GM23338 (cell line): Measurements from ENCODE around the gene TLE2. TPM values are rescaled to one million over a fixed set of nuclear protein-coding genes. Genes with fewer than 3 reads are reported as not detected.

Experiments
- JUNB ChIP-seq: IDR thresholded peaks from one replicate; pipeline ENCODE4 v1.6.1; 2016; ENCODE audit warnings: antibody characterized with exemption; ENCODE audit not compliant: unreplicated experiment
- polyA plus RNA-seq: library from polyadenylated mRNA; unstranded; fragments of >200 nt; fragmentation: Nextera tagmentation; extraction: Ambion mirVana; gene quantifications from 2 replicates; pipeline ENCODE4 v1.2.1, GENCODE V29; 2016
- total RNA-seq: library from RNA; depleted of rRNA; stranded (reverse); fragments of >200 nt; shearing (Covaris generic); gene quantifications from 2 replicates; pipeline ENCODE4 v1.2.3, GENCODE V29; 2014; rRNA removed
- TF ChIP-seq, protein P1 (sequence below): fragments of 250-450 bp; sonication (Bioruptor Pico); IDR thresholded peaks from 2 replicates; pipeline ENCODE4 v1.5.0; 2020; ENCODE audit warnings: mild to moderate bottlenecking, moderate library complexity
- TF ChIP-seq, protein P2 (sequence below), 2 experiments: fragments of 200-600 bp in 1 of 2; sonication (generic) in 1 of 2; conservative IDR thresholded peaks; 2 replicates each; pipeline versions ENCODE4 v1.5.1 to v1.6.1; 2016 to 2017; ENCODE audit warnings: antibody characterized with exemption in 2 of 2, low read depth in 2 of 2, mild to moderate bottlenecking in 2 of 2, moderate library complexity in 1 of 2
- TF ChIP-seq, protein P3 (sequence below): IDR thresholded peaks from 2 replicates; pipeline ENCODE4 v1.6.1; 2016; ENCODE audit warnings: antibody characterized with exemption

The TLE2 gene
- total and polyA plus RNA-seq, 2 experiments from 2014 or later = 5.2 to 22.8 TPM

DNA sequence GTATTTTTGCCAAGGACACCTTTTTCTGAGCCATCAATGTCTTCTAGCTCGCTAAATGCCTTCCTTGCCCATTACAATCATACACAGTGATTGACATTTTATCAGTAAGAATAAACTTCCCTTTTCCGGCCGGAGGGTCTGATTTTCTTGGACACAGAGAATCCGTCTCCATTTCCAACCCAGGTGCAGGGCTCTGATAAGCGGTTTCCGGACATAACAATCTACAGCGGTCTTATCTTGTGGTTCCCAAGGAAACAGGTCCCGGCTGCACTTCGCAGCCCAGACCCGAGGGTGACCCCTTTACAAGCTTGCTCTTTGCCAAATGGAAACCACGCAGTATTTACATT is 79.2 kb downstream of the TLE2 start (continued):
- TF ChIP-seq, protein P1, sequence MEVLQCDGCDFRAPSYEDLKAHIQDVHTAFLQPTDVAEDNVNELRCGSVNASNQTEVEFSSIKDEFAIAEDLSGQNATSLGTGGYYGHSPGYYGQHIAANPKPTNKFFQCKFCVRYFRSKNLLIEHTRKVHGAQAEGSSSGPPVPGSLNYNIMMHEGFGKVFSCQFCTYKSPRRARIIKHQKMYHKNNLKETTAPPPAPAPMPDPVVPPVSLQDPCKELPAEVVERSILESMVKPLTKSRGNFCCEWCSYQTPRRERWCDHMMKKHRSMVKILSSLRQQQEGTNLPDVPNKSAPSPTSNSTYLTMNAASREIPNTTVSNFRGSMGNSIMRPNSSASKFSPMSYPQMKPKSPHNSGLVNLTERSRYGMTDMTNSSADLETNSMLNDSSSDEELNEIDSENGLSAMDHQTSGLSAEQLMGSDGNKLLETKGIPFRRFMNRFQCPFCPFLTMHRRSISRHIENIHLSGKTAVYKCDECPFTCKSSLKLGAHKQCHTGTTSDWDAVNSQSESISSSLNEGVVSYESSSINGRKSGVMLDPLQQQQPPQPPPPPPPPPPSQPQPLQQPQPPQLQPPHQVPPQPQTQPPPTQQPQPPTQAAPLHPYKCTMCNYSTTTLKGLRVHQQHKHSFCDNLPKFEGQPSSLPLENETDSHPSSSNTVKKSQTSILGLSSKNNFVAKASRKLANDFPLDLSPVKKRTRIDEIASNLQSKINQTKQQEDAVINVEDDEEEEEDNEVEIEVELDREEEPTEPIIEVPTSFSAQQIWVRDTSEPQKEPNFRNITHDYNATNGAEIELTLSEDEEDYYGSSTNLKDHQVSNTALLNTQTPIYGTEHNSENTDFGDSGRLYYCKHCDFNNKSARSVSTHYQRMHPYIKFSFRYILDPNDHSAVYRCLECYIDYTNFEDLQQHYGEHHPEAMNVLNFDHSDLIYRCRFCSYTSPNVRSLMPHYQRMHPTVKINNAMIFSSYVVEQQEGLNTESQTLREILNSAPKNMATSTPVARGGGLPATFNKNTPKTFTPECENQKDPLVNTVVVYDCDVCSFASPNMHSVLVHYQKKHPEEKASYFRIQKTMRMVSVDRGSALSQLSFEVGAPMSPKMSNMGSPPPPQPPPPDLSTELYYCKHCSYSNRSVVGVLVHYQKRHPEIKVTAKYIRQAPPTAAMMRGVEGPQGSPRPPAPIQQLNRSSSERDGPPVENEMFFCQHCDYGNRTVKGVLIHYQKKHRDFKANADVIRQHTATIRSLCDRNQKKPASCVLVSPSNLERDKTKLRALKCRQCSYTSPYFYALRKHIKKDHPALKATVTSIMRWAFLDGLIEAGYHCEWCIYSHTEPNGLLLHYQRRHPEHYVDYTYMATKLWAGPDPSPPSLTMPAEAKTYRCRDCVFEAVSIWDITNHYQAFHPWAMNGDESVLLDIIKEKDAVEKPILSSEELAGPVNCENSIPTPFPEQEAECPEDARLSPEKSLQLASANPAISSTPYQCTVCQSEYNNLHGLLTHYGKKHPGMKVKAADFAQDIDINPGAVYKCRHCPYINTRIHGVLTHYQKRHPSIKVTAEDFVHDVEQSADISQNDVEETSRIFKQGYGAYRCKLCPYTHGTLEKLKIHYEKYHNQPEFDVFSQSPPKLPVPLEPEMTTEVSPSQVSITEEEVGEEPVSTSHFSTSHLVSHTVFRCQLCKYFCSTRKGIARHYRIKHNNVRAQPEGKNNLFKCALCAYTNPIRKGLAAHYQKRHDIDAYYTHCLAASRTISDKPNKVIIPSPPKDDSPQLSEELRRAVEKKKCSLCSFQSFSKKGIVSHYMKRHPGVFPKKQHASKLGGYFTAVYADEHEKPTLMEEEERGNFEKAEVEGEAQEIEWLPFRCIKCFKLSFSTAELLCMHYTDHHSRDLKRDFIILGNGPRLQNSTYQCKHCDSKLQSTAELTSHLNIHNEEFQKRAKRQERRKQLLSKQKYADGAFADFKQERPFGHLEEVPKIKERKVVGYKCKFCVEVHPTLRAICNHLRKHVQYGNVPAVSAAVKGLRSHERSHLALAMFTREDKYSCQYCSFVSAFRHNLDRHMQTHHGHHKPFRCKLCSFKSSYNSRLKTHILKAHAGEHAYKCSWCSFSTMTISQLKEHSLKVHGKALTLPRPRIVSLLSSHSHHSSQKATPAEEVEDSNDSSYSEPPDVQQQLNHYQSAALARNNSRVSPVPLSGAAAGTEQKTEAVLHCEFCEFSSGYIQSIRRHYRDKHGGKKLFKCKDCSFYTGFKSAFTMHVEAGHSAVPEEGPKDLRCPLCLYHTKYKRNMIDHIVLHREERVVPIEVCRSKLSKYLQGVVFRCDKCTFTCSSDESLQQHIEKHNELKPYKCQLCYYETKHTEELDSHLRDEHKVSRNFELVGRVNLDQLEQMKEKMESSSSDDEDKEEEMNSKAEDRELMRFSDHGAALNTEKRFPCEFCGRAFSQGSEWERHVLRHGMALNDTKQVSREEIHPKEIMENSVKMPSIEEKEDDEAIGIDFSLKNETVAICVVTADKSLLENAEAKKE (CRISPR knock-in tag) = no peak
- TF ChIP-seq, protein P2, sequence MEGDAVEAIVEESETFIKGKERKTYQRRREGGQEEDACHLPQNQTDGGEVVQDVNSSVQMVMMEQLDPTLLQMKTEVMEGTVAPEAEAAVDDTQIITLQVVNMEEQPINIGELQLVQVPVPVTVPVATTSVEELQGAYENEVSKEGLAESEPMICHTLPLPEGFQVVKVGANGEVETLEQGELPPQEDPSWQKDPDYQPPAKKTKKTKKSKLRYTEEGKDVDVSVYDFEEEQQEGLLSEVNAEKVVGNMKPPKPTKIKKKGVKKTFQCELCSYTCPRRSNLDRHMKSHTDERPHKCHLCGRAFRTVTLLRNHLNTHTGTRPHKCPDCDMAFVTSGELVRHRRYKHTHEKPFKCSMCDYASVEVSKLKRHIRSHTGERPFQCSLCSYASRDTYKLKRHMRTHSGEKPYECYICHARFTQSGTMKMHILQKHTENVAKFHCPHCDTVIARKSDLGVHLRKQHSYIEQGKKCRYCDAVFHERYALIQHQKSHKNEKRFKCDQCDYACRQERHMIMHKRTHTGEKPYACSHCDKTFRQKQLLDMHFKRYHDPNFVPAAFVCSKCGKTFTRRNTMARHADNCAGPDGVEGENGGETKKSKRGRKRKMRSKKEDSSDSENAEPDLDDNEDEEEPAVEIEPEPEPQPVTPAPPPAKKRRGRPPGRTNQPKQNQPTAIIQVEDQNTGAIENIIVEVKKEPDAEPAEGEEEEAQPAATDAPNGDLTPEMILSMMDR (conservative IDR thresholded peaks at IDR 0.05; ENCODE audit: low read depth in 2 of 2) = no peak
- TF ChIP-seq, protein P3, sequence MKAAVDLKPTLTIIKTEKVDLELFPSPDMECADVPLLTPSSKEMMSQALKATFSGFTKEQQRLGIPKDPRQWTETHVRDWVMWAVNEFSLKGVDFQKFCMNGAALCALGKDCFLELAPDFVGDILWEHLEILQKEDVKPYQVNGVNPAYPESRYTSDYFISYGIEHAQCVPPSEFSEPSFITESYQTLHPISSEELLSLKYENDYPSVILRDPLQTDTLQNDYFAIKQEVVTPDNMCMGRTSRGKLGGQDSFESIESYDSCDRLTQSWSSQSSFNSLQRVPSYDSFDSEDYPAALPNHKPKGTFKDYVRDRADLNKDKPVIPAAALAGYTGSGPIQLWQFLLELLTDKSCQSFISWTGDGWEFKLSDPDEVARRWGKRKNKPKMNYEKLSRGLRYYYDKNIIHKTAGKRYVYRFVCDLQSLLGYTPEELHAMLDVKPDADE = no peak
- TF ChIP-seq JUNB = no peak

Other genes with a start within 250 kb of the TLE2 start
- 79.3 and 102 TPM in 2 replicates for gene SGTA, start 246.0 kb downstream of the TLE2 start, total RNA-seq
- 69.4 and 71.6 TPM in 2 replicates for gene SGTA, start 246.0 kb downstream of the TLE2 start, polyA plus RNA-seq
- 229 and 268 TPM in 2 replicates for gene THOP1, start 243.8 kb downstream of the TLE2 start, total RNA-seq
- 110 and 111 TPM in 2 replicates for gene THOP1, start 243.8 kb downstream of the TLE2 start, polyA plus RNA-seq
- 3.8 and 7.5 TPM in 2 replicates for gene ZNF554, start 209.4 kb downstream of the TLE2 start, total RNA-seq
- 1.4 and 2.0 TPM in 2 replicates for gene ZNF554, start 209.4 kb downstream of the TLE2 start, polyA plus RNA-seq
- 7.5 and 11.4 TPM in 2 replicates for gene ZNF555, start 187.8 kb downstream of the TLE2 start, total RNA-seq
- 2.9 and 3.5 TPM in 2 replicates for gene ZNF555, start 187.8 kb downstream of the TLE2 start, polyA plus RNA-seq
- not detected in 2 replicates for gene ZNF556, start 161.9 kb downstream of the TLE2 start, total RNA-seq
- not detected in 2 replicates for gene ZNF556, start 161.9 kb downstream of the TLE2 start, polyA plus RNA-seq
- gene ZNF57, start 128.4 kb downstream of the TLE2 start, total RNA-seq = 7.6 and 10.8 TPM in 2 replicates
- gene ZNF57, start 128.4 kb downstream of the TLE2 start, polyA plus RNA-seq = 4.8 and 6.4 TPM in 2 replicates
- 4.1 and 4.5 TPM in 2 replicates for gene ZNF77, start 84.3 kb downstream of the TLE2 start, total RNA-seq
- 3.3 and 3.7 TPM in 2 replicates for gene ZNF77, start 84.3 kb downstream of the TLE2 start, polyA plus RNA-seq
- 0.70 and 2.4 TPM in 2 replicates for gene TLE6, start 51.7 kb downstream of the TLE2 start, total RNA-seq
- gene TLE6, start 51.7 kb downstream of the TLE2 start, polyA plus RNA-seq = 1.3 and 2.4 TPM in 2 replicates
- 151 and 154 TPM in 2 replicates for gene TLE5, start 33.2 kb upstream of the TLE2 start, total RNA-seq
- gene TLE5, start 33.2 kb upstream of the TLE2 start, polyA plus RNA-seq = 130 and 132 TPM in 2 replicates
- gene GNA11, start 65.1 kb upstream of the TLE2 start, total RNA-seq = 22.6 and 26.9 TPM in 2 replicates
- gene GNA11, start 65.1 kb upstream of the TLE2 start, polyA plus RNA-seq = 15.8 and 16.2 TPM in 2 replicates
- gene GNA15, start 106.8 kb upstream of the TLE2 start, total RNA-seq = 0.14 TPM in 1 of 2 replicates, not detected in the other
- gene GNA15, start 106.8 kb upstream of the TLE2 start, polyA plus RNA-seq = 0.10 and 0.31 TPM in 2 replicates
- gene S1PR4, start 149.5 kb upstream of the TLE2 start, total RNA-seq = 0.24 TPM in 1 of 2 replicates, not detected in the other
- not detected in 2 replicates for gene S1PR4, start 149.5 kb upstream of the TLE2 start, polyA plus RNA-seq
- 125 and 144 TPM in 2 replicates for gene NCLN, start 156.7 kb upstream of the TLE2 start, total RNA-seq
- gene NCLN, start 156.7 kb upstream of the TLE2 start, polyA plus RNA-seq = 85.6 and 95.2 TPM in 2 replicates
- gene CELF5, start 195.4 kb upstream of the TLE2 start, total RNA-seq = 6.8 and 10.6 TPM in 2 replicates
- 5.6 TPM in 2 replicates for gene CELF5, start 195.4 kb upstream of the TLE2 start, polyA plus RNA-seq